Measurements from ENCODE around the gene RANBP3. TPM values are rescaled to one million over a fixed set of nuclear protein-coding genes. Genes with fewer than 3 reads are reported as not detected.
A peak's percentile ranks its signal among the peaks of the same experiment; 100 is the strongest.

The RANBP3 gene
- total and polyA plus RNA-seq, 12 donors: 55.0 to 179 (median 81.1) TPM

- Histone ChIP-seq H3K36me3 (replicated peaks in 1 of 2) (peaks cover 0 to 68% of the 10 kb centered on the region in 2 donors), H3K4me1 (replicated peaks in 1 of 2) (peaks cover 0 to 33% of the 10 kb centered on the region in 2 donors), H3K9me3 (replicated peaks in 1 of 3) (no peaks in the 10 kb centered on the region), H3K27ac (no peak overlapping the region), H3K4me3 (no peak overlapping the region), H3K27me3 (no peaks in the 10 kb centered on the region)
- DNase-seq: no peak
- WGBS, 4 donors: 84 to 94% (median 90%) methylated on average over 9 to 11 of the region's 11 CpGs
- intact Hi-C loops (cut with DNase I): no loop called here
- TF ChIP-seq POLR2A (IDR thresholded peaks at IDR 0.05) (no peak), CTCF (IDR thresholded peaks at IDR 0.05) (no peak)
Measured at GRCh38 chr19:5931251-5931650, 46.7 kb downstream of the RANBP3 start.

GRCh38 chr19:5929625-5930024 is 48.3 kb downstream of the RANBP3 start:
- H3K27me3 ChIP-seq: no peaks in the 10 kb centered on the region
- peaks cover 0 to 84% of the 10 kb centered on the region in 2 donors for H3K36me3 ChIP-seq (replicated peaks in 1 of 2)
- no peak for DNase-seq
- intact Hi-C loops (cut with DNase I): no loop called here
- no peaks in the 10 kb centered on the region for H3K9me3 ChIP-seq (replicated peaks in 1 of 3)
- peaks cover 0 to 18% of the 10 kb centered on the region in 2 donors for H3K4me1 ChIP-seq (replicated peaks in 1 of 2)
- 88 to 92% (median 89%) methylated on average over 8 to 14 of the region's 14 CpGs for WGBS, 4 donors
- no peak for TF ChIP-seq POLR2A (IDR thresholded peaks at IDR 0.05)
- TF ChIP-seq CTCF (IDR thresholded peaks at IDR 0.05): no peak
- H3K27ac ChIP-seq: no peak overlapping the region
- no peak overlapping the region for H3K4me3 ChIP-seq

DNA sequence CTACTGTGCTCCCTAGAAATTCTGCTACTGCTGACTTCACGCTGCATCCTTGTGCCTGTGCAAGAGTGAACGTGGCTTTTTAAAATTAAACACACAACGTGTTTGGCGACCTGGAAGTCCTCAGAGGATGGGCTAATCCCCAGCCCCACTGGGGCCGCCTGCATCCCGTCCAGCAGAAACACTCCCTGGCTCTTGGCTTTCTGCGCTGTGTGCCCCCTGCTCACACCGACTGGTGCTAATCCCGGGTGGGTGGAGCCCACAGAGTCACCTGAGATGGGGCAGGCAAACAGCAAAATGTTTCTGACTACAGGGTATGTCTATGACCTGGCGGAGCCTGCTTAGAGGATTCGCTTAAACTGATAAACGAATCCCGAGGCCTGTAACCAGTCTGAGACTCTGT is 48.8 kb downstream of the RANBP3 start:
- no peaks in the 10 kb centered on the region for H3K9me3 ChIP-seq (replicated peaks in 1 of 3)
- peaks cover 0 to 14% of the 10 kb centered on the region in 2 donors for H3K4me1 ChIP-seq (replicated peaks in 1 of 2)
- no peak overlapping the region for H3K4me3 ChIP-seq
- TF ChIP-seq CTCF (IDR thresholded peaks at IDR 0.05) (no peak), POLR2A (IDR thresholded peaks at IDR 0.05) (no peak)
- DNase-seq: no peak
- H3K27me3 ChIP-seq: no peaks in the 10 kb centered on the region
- H3K27ac ChIP-seq: no peak overlapping the region
- H3K36me3 ChIP-seq (replicated peaks in 1 of 2): peaks cover 0 to 88% of the 10 kb centered on the region in 2 donors
- intact Hi-C loops (cut with DNase I): no loop called here
- 87 to 93% (median 91%) methylated on average over 9 to 13 of the region's 13 CpGs for WGBS, 4 donors

DNA sequence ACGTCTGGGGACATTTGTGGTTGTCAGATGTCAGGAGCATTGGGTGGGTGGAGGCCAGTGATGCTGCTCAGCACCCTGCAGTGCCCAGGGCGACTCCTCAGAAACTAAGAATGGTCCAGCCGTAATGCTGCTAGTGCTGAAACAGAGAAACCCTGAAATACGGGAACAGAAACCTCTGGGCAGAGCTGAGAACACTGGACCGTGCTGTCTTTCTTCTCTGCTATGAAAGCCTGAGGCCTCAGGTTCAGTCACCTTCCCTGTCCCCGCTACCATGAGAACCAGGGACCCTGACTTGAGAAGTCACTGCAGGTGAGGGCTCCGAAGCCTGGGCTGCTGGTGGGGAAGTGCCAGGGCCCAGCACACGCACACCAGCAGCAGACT is 50.5 kb downstream of the RANBP3 start:
- no peaks in the 10 kb centered on the region for H3K9me3 ChIP-seq (replicated peaks in 1 of 3)
- peak overlapping the region in 1 of 5 donors; percentile 65 for H3K27ac ChIP-seq
- 84 to 92% (median 86%) methylated on average over 8 of the region's 8 CpGs for WGBS, 4 donors
- TF ChIP-seq POLR2A (IDR thresholded peaks at IDR 0.05) (no peak), CTCF (IDR thresholded peaks at IDR 0.05) (no peak)
- intact Hi-C loops (cut with DNase I): no loop called here
- H3K4me1 ChIP-seq (replicated peaks in 1 of 2): peaks cover under 1 to 6% of the 10 kb centered on the region in 2 donors
- peaks cover 0 to 100% of the 10 kb centered on the region in 2 donors for H3K36me3 ChIP-seq (replicated peaks in 1 of 2)
- no peaks in the 10 kb centered on the region for H3K27me3 ChIP-seq
- DNase-seq: no peak
- no peak overlapping the region for H3K4me3 ChIP-seq

All from adrenal gland (tissue), 12 donors.